K562 (cell line): ENCODE measurements around the gene CPED1. TPM values are rescaled to one million over a fixed set of nuclear protein-coding genes. Genes with fewer than 3 reads are reported as not detected.
A peak's percentile ranks its signal among the peaks of the same experiment; 100 is the strongest.

Experiments used
- ATAC-seq: fragments of 200-7000 bp; cut with Tn5 transposase; 3 replicates; pipeline ENCODE4 v1.9.1; 2020; ENCODE audit warnings: moderate library complexity
- BruUV-seq: library from RNA; stranded (reverse); fragments of 400-500 nt; replicated peaks from 2 replicates; lab custom pipeline; 2021; lab: Mats Ljungman, UMichigan
- CTCF ChIA-PET: fragments of 300-600 bp; formaldehyde crosslinking; extraction: SDS; loops from one replicate; lab custom pipeline; 2021; ENCODE audit warnings: low intra/inter-chr PET ratio; lab: Yijun Ruan, JAX
- POLR2A ChIA-PET: fragments of 300-600, 350-650 bp; sonication (Branson Sonifier 250); formaldehyde crosslinking; extraction: SDS; loops from one replicate; lab custom pipeline; 2021; ENCODE audit warnings: antibody characterized with exemption, inconsistent platforms; lab: Yijun Ruan, JAX
- DNase-seq, 4 experiments: peaks; one replicate each; pipeline versions ENCODE4 v3.0.0 to v3.0.0-alpha.2; 2011 to 2018; ENCODE audit warnings: low spot score in 3 of 4, mixed read lengths in 3 of 4; ENCODE audit errors: extremely low read depth in 1 of 4
- FAIRE-seq: peaks from 2 replicates; lab custom pipeline; 2011; peaks lifted over from hg19 to GRCh38; lab: Jason Lieb, UNC
- H2AFZ ChIP-seq: 2 replicates; pipeline ENCODE4 v1.6.0; 2011; ENCODE audit warnings: low read depth, low read length, control low read depth, inconsistent platforms
- H3K27ac ChIP-seq: fragments of 200-600 bp; 3 replicates; pipeline ENCODE4 v1.8.0; 2011; ENCODE audit warnings: low read depth, mild to moderate bottlenecking, control low read depth, inconsistent platforms, low read length, moderate library complexity, mixed read lengths; ENCODE audit errors: extremely low read depth
- H3K27me3 ChIP-seq, 2 experiments: fragments of 300-600 bp in 1 of 2; 2 replicates in 1 of 2; 3 replicates in 1 of 2; pipeline versions ENCODE4 v1.6.0 to v1.8.0; 2011; ENCODE audit warnings: inconsistent platforms in 2 of 2, low read length in 2 of 2, mild to moderate bottlenecking in 1 of 2, mixed read lengths in 1 of 2, moderate library complexity in 1 of 2; ENCODE audit not compliant: control insufficient read depth in 2 of 2, insufficient read depth in 2 of 2
- H3K36me3 ChIP-seq: fragments of 300-600 bp; 3 replicates; pipeline ENCODE4 v1.8.0; 2011; ENCODE audit warnings: mild to moderate bottlenecking, low read length, inconsistent platforms; ENCODE audit not compliant: control insufficient read depth, insufficient read depth
- H3K4me1 ChIP-seq, 2 experiments: fragments of 200-600 bp in 1 of 2; replicated peaks in 1 of 2; 2 replicates in 1 of 2; 3 replicates in 1 of 2; pipeline versions ENCODE4 v1.5.1 to v1.8.0; 2011; ENCODE audit warnings: inconsistent platforms in 2 of 2, low read length in 2 of 2, mild to moderate bottlenecking in 1 of 2, mixed read lengths in 1 of 2, moderate library complexity in 1 of 2; ENCODE audit not compliant: control insufficient read depth in 2 of 2, insufficient read depth in 2 of 2
- H3K4me2 ChIP-seq: 2 replicates; pipeline ENCODE4 v1.6.1; 2011; ENCODE audit warnings: low read length, control low read depth, inconsistent platforms, mixed read lengths; ENCODE audit not compliant: insufficient read depth
- H3K4me3 ChIP-seq: fragments of 200-600 bp; sonication (generic), shearing (Covaris generic); 2 replicates; pipeline ENCODE4 v1.5.1; 2016; ENCODE audit warnings: control low read depth, inconsistent platforms
- H3K79me2 ChIP-seq: fragments of 200-600 bp; 3 replicates; pipeline ENCODE4 v1.8.0; 2011; ENCODE audit warnings: low read length, inconsistent platforms; ENCODE audit not compliant: control insufficient read depth, insufficient read depth
- H3K9ac ChIP-seq, 2 experiments: 2 replicates each; pipeline versions ENCODE4 v1.6.0 to v1.6.1; 2011; ENCODE audit warnings: low read depth in 2 of 2, low read length in 2 of 2, control low read depth in 1 of 2, inconsistent platforms in 1 of 2, mild to moderate bottlenecking in 1 of 2, mixed read lengths in 1 of 2; ENCODE audit not compliant: insufficient read depth in 1 of 2
- H3K9me1 ChIP-seq: one replicate; pipeline ENCODE4 v1.6.0; 2011; ENCODE audit warnings: inconsistent platforms, mild to moderate bottlenecking, low read length, moderate library complexity; ENCODE audit not compliant: control insufficient read depth, insufficient read depth
- H3K9me3 ChIP-seq: replicated peaks from 2 replicates; pipeline ENCODE4 v1.5.1; 2011; ENCODE audit warnings: low read depth, low read length, inconsistent platforms; ENCODE audit not compliant: control insufficient read depth, insufficient read depth
- H4K20me1 ChIP-seq: replicated peaks from 2 replicates; pipeline ENCODE4 v1.6.1; 2011; ENCODE audit warnings: low read length, inconsistent platforms, mixed read lengths; ENCODE audit not compliant: control insufficient read depth, insufficient read depth
- AFF4 ChIP-seq: sonication (generic); formaldehyde crosslinking; IDR thresholded peaks from 2 replicates; pipeline ENCODE4 v1.8.0; 2023; ENCODE audit warnings: mild to moderate bottlenecking, missing genetic modification reagents
- HDAC8 ChIP-seq: fragments of 450-650 bp; IDR thresholded peaks from 2 replicates; pipeline ENCODE4 v1.6.1; 2016; ENCODE audit warnings: mild to moderate bottlenecking, missing genetic modification characterization, moderate library complexity, missing compliant biosample characterization
- NONO ChIP-seq, 2 experiments: fragments of 200-400 bp in 1 of 2; fragments of 450-650 bp in 1 of 2; formaldehyde crosslinking in 1 of 2; IDR thresholded peaks; 2 replicates each; pipeline ENCODE4 v1.6.1; 2017; ENCODE audit warnings: low read depth in 2 of 2, mild to moderate bottlenecking in 2 of 2, moderate library complexity in 2 of 2, low read length in 1 of 2
- POU5F1 ChIP-seq: fragments of 150-350 bp; IDR thresholded peaks from 2 replicates; pipeline ENCODE4 v1.6.1; 2014; ENCODE audit warnings: borderline replicate concordance, low read length, low read depth, mild to moderate bottlenecking; ENCODE audit not compliant: partially characterized antibody
- PTRF ChIP-seq: fragments of 450-650 bp; IDR thresholded peaks from 2 replicates; pipeline ENCODE4 v1.6.1; 2016; ENCODE audit warnings: mild to moderate bottlenecking, missing genetic modification characterization, missing compliant biosample characterization
- RAD21 ChIP-seq, 2 experiments: fragments of 250-450 bp in 1 of 2; fragments of 450-650 bp in 1 of 2; sonication (Bioruptor Pico) in 1 of 2; formaldehyde crosslinking in 1 of 2; IDR thresholded peaks in 1 of 2; conservative IDR thresholded peaks in 1 of 2; 2 replicates each; pipeline versions ENCODE4 v1.4.0 to v1.8.0; 2020 to 2022; ENCODE audit warnings: mild to moderate bottlenecking in 2 of 2, moderate library complexity in 1 of 2
- RBM22 ChIP-seq: fragments of 200-400 bp; formaldehyde crosslinking; IDR thresholded peaks from 2 replicates; pipeline ENCODE4 v1.6.1; 2018; ENCODE audit warnings: low read length, low read depth; ENCODE audit not compliant: poor library complexity, severe bottlenecking
- ZBTB8A ChIP-seq: fragments of 450-650 bp; IDR thresholded peaks from 2 replicates; pipeline ENCODE4 v1.6.1; 2018; ENCODE audit warnings: mild to moderate bottlenecking, moderate library complexity; ENCODE audit not compliant: partially characterized antibody
- ZNF668 ChIP-seq: fragments of 250-450 bp; sonication (Bioruptor Pico); IDR thresholded peaks from 2 replicates; pipeline ENCODE4 v1.8.0; 2022; ENCODE audit warnings: mild to moderate bottlenecking, inconsistent platforms
- ZNF766 ChIP-seq: fragments of 200-800 bp; sonication (Bioruptor generic); conservative IDR thresholded peaks from 2 replicates; pipeline ENCODE4 v1.6.1; 2016; ENCODE audit warnings: missing genetic modification characterization, missing compliant biosample characterization
- WGBS: fragments of 100-300 bp; shearing (Covaris generic); methylation state at CpG from one replicate; pipeline ENCODE4 v1.1.6; 2016; ENCODE audit warnings: low coverage, mixed read lengths; ENCODE audit not compliant: insufficient coverage; ENCODE audit errors: missing lambda C conversion rate; 5-methylcytosine and 5-hydroxymethylcytosine counted together
- in situ Hi-C: fragments of 300-500 bp; cut with MboI; formaldehyde crosslinking; loops from 4 replicates; pipeline ENCODE4 v1.15.0; 2018; ENCODE audit warnings: inconsistent platforms, mixed read lengths
- intact Hi-C: fragments of 100-400 bp; cut with micrococcal nuclease; formaldehyde crosslinking; loops from 2 replicates; pipeline ENCODE4 v1.14.2; 2022
- polyA plus RNA-seq, 8 experiments: library from polyadenylated mRNA; depleted of rRNA in 4 of 8; stranded (reverse) in 5 of 8; unstranded in 3 of 8; fragments of >200 nt; fragmentation: Nextera tagmentation in 2 of 8; fragmentation: Illumina TruSeq in 1 of 8; extraction: Ambion mirVana in 2 of 8; extraction: Trizol in 1 of 8; gene quantifications; 2 replicates each; pipeline versions ENCODE4 v1.2.1 to v1.2.3, GENCODE V29; 2011 to 2014; ENCODE audit warnings: inconsistent platforms in 1 of 8, missing spikeins in 1 of 8
- total RNA-seq, 7 experiments: library from RNA; depleted of rRNA in 6 of 7; stranded (reverse); fragments of >200 nt in 6 of 7; fragmentation: Illumina TruSeq in 2 of 7; extraction: Trizol in 2 of 7; gene quantifications; 2 replicates each; pipeline versions ENCODE4 v1.2.1 to v1.2.3, GENCODE V29; 2011 to 2021; ENCODE audit warnings: low replicate concordance in 1 of 7
- TF ChIP-seq, protein P1 (sequence below): fragments of 450-650 bp; IDR thresholded peaks from 2 replicates; pipeline ENCODE4 v1.7.0; 2016; ENCODE audit warnings: borderline replicate concordance

The CPED1 gene
- total and polyA plus RNA-seq, 9 of the 15 experiments (the other 6 are each of a cell fraction or from before 2014, with no cell fraction given) = 195 to 393 (median 290) TPM

DNA sequence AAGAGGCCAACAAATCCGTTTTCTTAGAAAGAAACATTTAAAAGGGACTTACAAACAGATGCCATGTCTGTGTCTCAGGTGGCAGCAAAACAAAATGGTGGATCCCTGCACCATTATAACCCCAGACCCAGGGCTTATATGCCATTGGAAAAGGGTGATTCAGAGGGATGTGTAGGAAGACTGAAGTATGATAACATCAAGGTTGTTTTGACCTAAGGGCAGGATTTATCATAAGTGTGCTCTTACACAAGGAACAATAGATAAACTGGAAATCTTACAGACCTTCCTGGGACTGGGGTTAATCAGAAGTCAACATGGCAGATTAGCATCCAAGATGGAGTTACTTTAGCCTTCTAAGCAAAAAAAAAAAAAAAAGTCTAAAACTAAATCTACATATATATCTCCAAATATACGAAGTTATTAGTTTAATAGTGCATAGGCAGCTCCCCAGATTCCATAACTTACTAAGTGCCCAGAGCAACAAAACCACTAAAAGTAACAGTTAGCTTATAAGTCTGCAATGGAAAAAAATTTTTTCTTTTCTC lies 306.0 kb downstream of the CPED1 start (continued):
- TF ChIP-seq ZNF766 (peak; percentile 83), ZNF668 (CRISPR knock-in tag) (peak; percentile 85), RBM22 (peak; percentile 71), ZBTB8A (no peak), PTRF (peak; percentile 81), HDAC8 (peak; percentile 70)

DNA sequence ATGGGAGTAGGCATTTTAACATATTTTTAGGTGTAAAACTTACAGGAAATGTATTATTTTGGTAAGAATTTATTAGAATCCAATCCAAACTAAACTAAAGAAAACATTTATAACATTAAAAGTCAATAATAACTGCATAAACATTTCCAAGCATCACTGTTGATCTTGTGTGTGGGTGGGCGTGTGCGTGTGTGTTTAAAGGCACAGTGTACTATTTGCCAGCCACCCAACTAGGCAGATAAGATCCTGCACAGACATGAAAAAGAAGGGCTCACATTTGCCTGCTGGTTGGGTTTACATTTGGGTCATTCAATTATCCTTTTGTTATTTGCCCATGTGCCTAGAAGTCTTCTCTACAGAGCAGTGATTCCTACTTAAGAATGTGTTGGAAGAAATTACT lies 309.3 kb downstream of the CPED1 start:
- FAIRE-seq = no peak
- WGBS = 89% methylated on average over 2 of the region's 2 CpGs
- H3K9ac ChIP-seq = no peak overlapping the region
- TF ChIP-seq, protein P1, sequence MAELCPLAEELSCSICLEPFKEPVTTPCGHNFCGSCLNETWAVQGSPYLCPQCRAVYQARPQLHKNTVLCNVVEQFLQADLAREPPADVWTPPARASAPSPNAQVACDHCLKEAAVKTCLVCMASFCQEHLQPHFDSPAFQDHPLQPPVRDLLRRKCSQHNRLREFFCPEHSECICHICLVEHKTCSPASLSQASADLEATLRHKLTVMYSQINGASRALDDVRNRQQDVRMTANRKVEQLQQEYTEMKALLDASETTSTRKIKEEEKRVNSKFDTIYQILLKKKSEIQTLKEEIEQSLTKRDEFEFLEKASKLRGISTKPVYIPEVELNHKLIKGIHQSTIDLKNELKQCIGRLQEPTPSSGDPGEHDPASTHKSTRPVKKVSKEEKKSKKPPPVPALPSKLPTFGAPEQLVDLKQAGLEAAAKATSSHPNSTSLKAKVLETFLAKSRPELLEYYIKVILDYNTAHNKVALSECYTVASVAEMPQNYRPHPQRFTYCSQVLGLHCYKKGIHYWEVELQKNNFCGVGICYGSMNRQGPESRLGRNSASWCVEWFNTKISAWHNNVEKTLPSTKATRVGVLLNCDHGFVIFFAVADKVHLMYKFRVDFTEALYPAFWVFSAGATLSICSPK = no peak
- TF ChIP-seq RAD21 (CRISPR knock-in tag; conservative IDR thresholded peaks at IDR 0.05 in 1 of 2, IDR thresholded peaks at IDR 0.05 in 1 of 2) (no peak), POU5F1 (no peak), AFF4 (CRISPR knock-in tag) (no peak), NONO (IDR thresholded peaks at IDR 0.05; ENCODE audit: low read depth in 2 of 2, low read length in 1 of 2) (no peak)

More for the DNA sequence above, 309.3 kb downstream of the CPED1 start:
- BruUV-seq = no TSS peak
- Histone ChIP-seq H3K79me2 (no peaks in the 10 kb centered on the region), H3K27me3 (no peaks in the 10 kb centered on the region), H3K4me1 (no peaks in the 10 kb centered on the region), H4K20me1 (no peaks in the 10 kb centered on the region), H3K36me3 (peaks cover 68% of the 10 kb centered on the region), H3K27ac (no peak overlapping the region), H2AFZ (no peak overlapping the region), H3K4me2 (no peak overlapping the region), H3K9me3 (no peaks in the 10 kb centered on the region), H3K4me3 (no peak overlapping the region), H3K9me1 (no peaks in the 10 kb centered on the region)
- in situ Hi-C loops = no loop called here
- ChIA-PET CTCF (no interaction called here), POLR2A (interaction anchor here (0.7 kb wide), 1 partner anchor 264 kb away, joined by 4 read pairs; no protein-coding TSS in a partner anchor)
- no peak for DNase-seq
- ATAC-seq = no peak
- intact Hi-C loops = no loop called here
